SK-N-MC (cell line): ENCODE data around the gene HGS.

Experiments used
- DNase-seq: peaks from one replicate; pipeline ENCODE4 v3.0.0-alpha.2; 2011; ENCODE audit warnings: low read depth, low spot score
- H3K27ac ChIP-seq: fragments of 200-600 bp; sonication (generic); 2 replicates; pipeline ENCODE4 v1.5.1; 2016; ENCODE audit warnings: mixed run types
- H3K36me3 ChIP-seq: fragments of 200-600 bp; sonication (generic); 2 replicates; pipeline ENCODE4 v1.6.1; 2017; ENCODE audit warnings: antibody characterized with exemption, low read length, mixed read lengths; ENCODE audit not compliant: insufficient read depth
- H3K4me3 ChIP-seq: fragments of 200-600 bp; sonication (generic); 2 replicates; pipeline ENCODE4 v1.5.1; 2016
- H3K9ac ChIP-seq: fragments of 200-600 bp; sonication (generic); 2 replicates; pipeline ENCODE4 v1.8.0; 2017; ENCODE audit warnings: mixed run types, mixed read lengths; ENCODE audit not compliant: insufficient read length
- H3K9me3 ChIP-seq: fragments of 200-600 bp; sonication (generic); 2 replicates; pipeline ENCODE4 v1.6.1; 2017; ENCODE audit warnings: low read depth, mild to moderate bottlenecking, antibody characterized with exemption, low read length, moderate library complexity, mixed read lengths
- EZH2 ChIP-seq: fragments of 200-600 bp; sonication (generic); IDR thresholded peaks from one replicate; pipeline ENCODE4 v1.6.1; 2017; ENCODE audit warnings: antibody characterized with exemption
- FOXP2 ChIP-seq: optimal IDR thresholded peaks from 2 replicates; pipeline ENCODE3; 2011; ENCODE audit warnings: mild to moderate bottlenecking, moderate library complexity; ENCODE audit not compliant: insufficient read depth; ENCODE audit errors: extremely low read length, control extremely low read depth
- POLR2AphosphoS5 ChIP-seq: IDR thresholded peaks from 2 replicates; pipeline ENCODE4 v1.6.1; 2012; ENCODE audit warnings: mild to moderate bottlenecking, low read depth, low read length, borderline replicate concordance

HGS gene

GRCh38 chr17:81683584-81684441, at the start of gene HGS, which contains the start of gene ARL16:
TSS of gene HGS (plus strand) at chr17:81684011. CDS start at chr17:81684067, 56 bp downstream.
TSS of gene ARL16 (minus strand) at chr17:81683797. CDS start at chr17:81683753, 44 bp downstream.
- peak; percentile 98 for DNase-seq
- peaks cover 26% of the 10 kb centered on the region for H3K36me3 ChIP-seq
- peak within 1 kb of the TSS; percentile 97 for H3K9ac ChIP-seq
- H3K27ac ChIP-seq: peak within 1 kb of the TSS; percentile 76
- no peaks in the 10 kb centered on the region for H3K9me3 ChIP-seq
- H3K4me3 ChIP-seq: peak within 1 kb of the TSS; percentile 98
- TF ChIP-seq EZH2 (no peak), FOXP2 (peak; percentile 62), POLR2AphosphoS5 (peak; percentile 64)

GRCh38 chr17:81635431-81635830, 48.4 kb upstream of the HGS start:
- Histone ChIP-seq H3K4me3 (peak overlapping the region; percentile 77), H3K9me3 (no peaks in the 10 kb centered on the region), H3K36me3 (peaks cover 14% of the 10 kb centered on the region), H3K27ac (no peak overlapping the region), H3K9ac (peak overlapping the region; percentile 86)
- TF ChIP-seq EZH2 (no peak), FOXP2 (no peak), POLR2AphosphoS5 (no peak)
- no peak for DNase-seq

- Histone ChIP-seq H3K27ac (peak overlapping the region; percentile 82; the same call in 1 of the 2 replicates), H3K9me3 (no peaks in the 10 kb centered on the region), H3K4me3 (peak overlapping the region; percentile 77), H3K9ac (peak overlapping the region; percentile 86), H3K36me3 (peaks cover 12% of the 10 kb centered on the region)
- TF ChIP-seq EZH2 (no peak), FOXP2 (no peak), POLR2AphosphoS5 (no peak)
- DNase-seq: no peak
Observed at GRCh38 chr17:81635973-81636504, 47.8 kb upstream of the HGS start.

GRCh38 chr17:81636505-81637288, 47.1 kb upstream of the HGS start, which contains the start of the genes NPLOC4 and TSPAN10:
TSS of gene NPLOC4 (minus strand) at chr17:81637112. CDS start at chr17:81636930, 182 bp downstream.
TSS of gene TSPAN10 (plus strand) at chr17:81637196. CDS start at chr17:81642413, 5,217 bp downstream.
- TF ChIP-seq FOXP2: no peak
- TF ChIP-seq POLR2AphosphoS5: peak; percentile 73
- peak within 1 kb of the TSS; percentile 77 for H3K4me3 ChIP-seq
- peak within 1 kb of the TSS; percentile 82 for H3K27ac ChIP-seq
- no peaks in the 10 kb centered on the region for H3K9me3 ChIP-seq
- DNase-seq: peak; percentile 59
- H3K36me3 ChIP-seq: peaks cover 12% of the 10 kb centered on the region
- peak within 1 kb of the TSS; percentile 86 for H3K9ac ChIP-seq

- Histone ChIP-seq H3K9me3 (no peaks in the 10 kb centered on the region), H3K36me3 (peaks cover 4% of the 10 kb centered on the region; the same call in 1 of the 2 replicates), H3K9ac (no peak overlapping the region), H3K4me3 (no peak overlapping the region), H3K27ac (peak overlapping the region; percentile 57)
- TF ChIP-seq POLR2AphosphoS5: no peak
- TF ChIP-seq EZH2: no peak
- no peak for TF ChIP-seq FOXP2
- no peak for DNase-seq
Observed at GRCh38 chr17:81638683-81639082, 45.1 kb upstream of the HGS start.

GRCh38 chr17:81640011-81640410, 43.8 kb upstream of the HGS start:
- TF ChIP-seq FOXP2 (no peak), EZH2 (no peak), POLR2AphosphoS5 (no peak)
- no peak for DNase-seq
- H3K27ac ChIP-seq: no peak overlapping the region

GRCh38 chr17:81641825-81642489, 41.9 kb upstream of the HGS start:
- Histone ChIP-seq H3K36me3 (no peaks in the 10 kb centered on the region), H3K27ac (no peak overlapping the region), H3K9me3 (no peaks in the 10 kb centered on the region), H3K9ac (no peak overlapping the region), H3K4me3 (no peak overlapping the region)
- TF ChIP-seq EZH2 (no peak), FOXP2 (no peak), POLR2AphosphoS5 (no peak)
- no peak for DNase-seq

More at GRCh38 chr17:81640011-81640410, 43.8 kb upstream of the HGS start:
- Histone ChIP-seq H3K4me3 (no peak overlapping the region), H3K9ac (no peak overlapping the region), H3K9me3 (no peaks in the 10 kb centered on the region), H3K36me3 (no peaks in the 10 kb centered on the region)
